ENCODE measurements around the gene BACH2.

GRCh38 chr6:89977808-89978748 lies 318.6 kb downstream of the BACH2 start:
- no peak for TF ChIP-seq CTCF (conservative IDR thresholded peaks at IDR 0.05; ENCODE audit: low read depth in 2 of 2)
- no peak for TF ChIP-seq EZH2 (IDR thresholded peaks at IDR 0.05; ENCODE audit: low read depth, unreplicated experiment)
- TF ChIP-seq REST (IDR thresholded peaks at IDR 0.05; ENCODE audit: unreplicated experiment): no peak
- no peak for TF ChIP-seq POLR2AphosphoS5 (IDR thresholded peaks at IDR 0.05; ENCODE audit: low read depth)
- TF ChIP-seq EZH2phosphoT487 (IDR thresholded peaks at IDR 0.05; ENCODE audit: unreplicated experiment): no peak
- no peak for TF ChIP-seq CREB1 (CRISPR knock-in tag; IDR thresholded peaks at IDR 0.05; ENCODE audit: low read depth)
- TF ChIP-seq ZNF114 (CRISPR knock-in tag; IDR thresholded peaks at IDR 0.05): no peak

Data from GM23338 (cell line).